PC-9 (cell line): ENCODE measurements around the gene TMOD3.

Experiments
- CTCF ChIP-seq: fragments of 200-600 bp; sonication (generic); conservative IDR thresholded peaks from 2 replicates; pipeline ENCODE4 v1.6.1; 2017; ENCODE audit warnings: mixed run types, antibody characterized with exemption, mild to moderate bottlenecking, moderate library complexity
- EZH2 ChIP-seq: fragments of 200-600 bp; sonication (generic); IDR thresholded peaks from 2 replicates; pipeline ENCODE4 v1.8.0; 2017; ENCODE audit warnings: antibody characterized with exemption, low read depth

GRCh38 chr15:51783967-51784366 is 45.5 kb upstream of the TMOD3 start:
- no peak for TF ChIP-seq CTCF
- no peak for TF ChIP-seq EZH2
